NCI-H146 treated with DMSO at 0.1 percent for 48 hours (cell line): ENCODE measurements around the gene DHX30.
A peak's percentile ranks its signal among the peaks of the same experiment; 100 is the strongest.
"Not testable (repeated sequence)": the region's sequence is repeated elsewhere in the genome, so short reads cannot be mapped to it uniquely, and the experiment has no call there.

Source experiments
- DNase-seq: peaks from one replicate; lab custom pipeline; 2025; ENCODE audit not compliant: unreplicated experiment; lab: John Stamatoyannopoulos, UW

The DHX30 gene, protein sequence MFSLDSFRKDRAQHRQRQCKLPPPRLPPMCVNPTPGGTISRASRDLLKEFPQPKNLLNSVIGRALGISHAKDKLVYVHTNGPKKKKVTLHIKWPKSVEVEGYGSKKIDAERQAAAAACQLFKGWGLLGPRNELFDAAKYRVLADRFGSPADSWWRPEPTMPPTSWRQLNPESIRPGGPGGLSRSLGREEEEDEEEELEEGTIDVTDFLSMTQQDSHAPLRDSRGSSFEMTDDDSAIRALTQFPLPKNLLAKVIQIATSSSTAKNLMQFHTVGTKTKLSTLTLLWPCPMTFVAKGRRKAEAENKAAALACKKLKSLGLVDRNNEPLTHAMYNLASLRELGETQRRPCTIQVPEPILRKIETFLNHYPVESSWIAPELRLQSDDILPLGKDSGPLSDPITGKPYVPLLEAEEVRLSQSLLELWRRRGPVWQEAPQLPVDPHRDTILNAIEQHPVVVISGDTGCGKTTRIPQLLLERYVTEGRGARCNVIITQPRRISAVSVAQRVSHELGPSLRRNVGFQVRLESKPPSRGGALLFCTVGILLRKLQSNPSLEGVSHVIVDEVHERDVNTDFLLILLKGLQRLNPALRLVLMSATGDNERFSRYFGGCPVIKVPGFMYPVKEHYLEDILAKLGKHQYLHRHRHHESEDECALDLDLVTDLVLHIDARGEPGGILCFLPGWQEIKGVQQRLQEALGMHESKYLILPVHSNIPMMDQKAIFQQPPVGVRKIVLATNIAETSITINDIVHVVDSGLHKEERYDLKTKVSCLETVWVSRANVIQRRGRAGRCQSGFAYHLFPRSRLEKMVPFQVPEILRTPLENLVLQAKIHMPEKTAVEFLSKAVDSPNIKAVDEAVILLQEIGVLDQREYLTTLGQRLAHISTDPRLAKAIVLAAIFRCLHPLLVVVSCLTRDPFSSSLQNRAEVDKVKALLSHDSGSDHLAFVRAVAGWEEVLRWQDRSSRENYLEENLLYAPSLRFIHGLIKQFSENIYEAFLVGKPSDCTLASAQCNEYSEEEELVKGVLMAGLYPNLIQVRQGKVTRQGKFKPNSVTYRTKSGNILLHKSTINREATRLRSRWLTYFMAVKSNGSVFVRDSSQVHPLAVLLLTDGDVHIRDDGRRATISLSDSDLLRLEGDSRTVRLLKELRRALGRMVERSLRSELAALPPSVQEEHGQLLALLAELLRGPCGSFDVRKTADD

DNA sequence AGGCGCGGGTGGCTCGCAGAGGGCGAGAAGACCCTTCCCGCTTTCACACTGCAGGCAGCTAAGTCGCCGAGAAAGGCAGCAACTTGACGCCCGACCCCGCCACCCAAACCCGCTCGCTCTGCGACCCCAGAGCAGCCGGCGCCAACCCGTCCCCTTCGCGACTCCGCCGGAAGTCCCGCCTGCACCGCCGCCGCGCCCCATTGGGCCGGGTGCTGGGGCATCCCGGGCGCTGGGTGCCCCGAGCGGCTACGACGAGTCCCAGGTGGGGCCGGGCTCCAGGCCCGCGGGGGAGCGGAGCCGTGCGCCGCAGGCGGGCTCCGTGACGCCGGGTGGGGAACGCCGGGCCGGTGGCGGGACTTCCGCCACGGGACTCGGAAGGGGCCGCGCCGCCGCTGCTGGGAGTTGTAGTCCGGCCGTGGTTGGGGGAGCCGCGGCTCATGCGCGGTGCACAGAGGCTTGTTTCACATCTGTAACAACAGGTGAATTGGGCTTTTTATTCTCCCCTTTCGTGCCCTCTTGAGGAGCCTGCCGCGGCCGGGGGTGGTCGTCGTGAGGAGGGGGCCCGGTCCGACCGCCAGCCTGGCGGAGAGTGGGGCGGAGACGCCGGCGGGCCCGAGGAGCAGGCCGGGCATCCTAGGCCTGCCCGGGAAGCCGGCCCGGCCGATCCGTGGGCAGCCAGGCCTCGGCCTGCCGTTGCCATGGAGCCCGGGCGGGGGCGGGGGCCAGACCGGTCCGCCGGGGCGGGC is at the start of gene DHX30:
DHX30 (plus strand) TSS at position 405 of the 746 bp plus-strand sequence. CDS start 7,546 bp downstream, outside the sequence.
- DNase-seq = peak; percentile 38

DNA sequence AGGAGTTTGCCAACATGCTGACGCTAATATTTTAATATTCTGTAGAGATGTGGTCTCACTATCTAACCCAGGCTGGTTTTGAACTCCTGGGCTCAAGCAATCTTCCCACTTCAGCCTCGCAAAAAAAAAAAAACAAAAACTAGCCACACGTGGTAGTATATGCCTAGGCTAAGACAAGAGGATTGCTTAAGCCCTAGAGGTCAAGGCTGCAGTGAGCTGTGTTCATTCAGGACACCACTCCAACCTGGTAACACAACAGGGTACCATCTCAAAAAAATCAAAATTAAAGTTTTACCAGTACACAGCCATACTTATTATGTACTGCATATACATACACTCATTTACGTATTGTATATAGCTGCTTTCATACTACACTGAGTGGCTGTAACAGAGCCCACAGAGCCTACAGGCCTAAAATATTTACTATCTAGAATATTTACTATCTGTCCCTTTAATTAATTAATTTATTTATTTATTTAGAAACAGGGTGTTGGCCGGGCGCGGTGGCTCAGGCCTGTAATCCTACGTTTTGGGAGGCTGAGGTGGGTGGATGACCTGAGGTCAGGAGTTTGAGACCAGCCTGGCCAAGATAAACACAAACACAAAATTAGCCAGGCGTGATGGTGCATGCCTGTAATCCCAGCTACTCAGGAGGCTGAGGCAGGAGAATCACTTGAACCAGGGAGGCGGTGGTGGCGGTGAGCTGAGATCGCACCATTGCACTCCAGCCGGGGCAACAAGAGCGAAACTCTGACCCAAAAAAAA is 44.5 kb upstream of the DHX30 start:
- no peak for DNase-seq

DNA sequence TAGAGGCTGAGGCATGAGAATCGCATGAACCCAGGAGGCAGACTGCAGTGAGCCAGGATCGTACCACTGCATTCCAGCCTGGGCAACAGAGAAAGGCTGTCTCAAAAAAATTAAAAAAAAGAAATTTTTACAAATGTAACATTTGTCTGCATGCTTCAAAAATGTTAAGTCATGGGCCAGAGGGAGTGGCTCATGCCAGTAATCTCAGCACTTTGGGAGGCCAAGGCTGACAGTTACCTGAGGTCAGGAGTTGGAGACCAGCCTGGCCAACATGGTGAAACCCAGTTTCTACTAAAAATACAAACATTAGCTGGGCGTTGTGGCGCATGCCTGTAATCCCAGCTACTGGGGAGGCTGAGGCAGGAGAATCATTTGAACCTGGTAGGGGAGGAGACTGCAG is 42.7 kb upstream of the DHX30 start:
- DNase-seq = not testable (repeated sequence)

DNA sequence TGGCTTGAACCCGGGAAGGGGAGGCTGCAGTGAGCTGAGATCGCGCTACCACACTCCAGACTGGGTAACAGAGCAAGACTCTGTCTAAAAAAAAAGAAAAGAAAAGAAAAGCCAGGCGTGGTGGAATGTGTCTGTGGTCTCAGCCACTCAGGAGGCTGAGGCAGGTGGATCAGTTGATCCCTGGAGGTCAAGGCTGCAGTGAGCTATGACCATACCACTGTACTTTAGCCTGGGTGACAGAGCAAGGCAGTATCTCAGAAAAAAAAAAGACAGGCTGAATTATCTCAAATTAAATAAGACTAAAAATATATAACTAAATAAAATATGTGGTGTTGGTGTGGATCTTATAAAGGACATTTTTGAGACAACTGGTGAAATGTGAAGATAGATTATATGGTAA is 41.9 kb upstream of the DHX30 start:
- DNase-seq = no peak

DNA sequence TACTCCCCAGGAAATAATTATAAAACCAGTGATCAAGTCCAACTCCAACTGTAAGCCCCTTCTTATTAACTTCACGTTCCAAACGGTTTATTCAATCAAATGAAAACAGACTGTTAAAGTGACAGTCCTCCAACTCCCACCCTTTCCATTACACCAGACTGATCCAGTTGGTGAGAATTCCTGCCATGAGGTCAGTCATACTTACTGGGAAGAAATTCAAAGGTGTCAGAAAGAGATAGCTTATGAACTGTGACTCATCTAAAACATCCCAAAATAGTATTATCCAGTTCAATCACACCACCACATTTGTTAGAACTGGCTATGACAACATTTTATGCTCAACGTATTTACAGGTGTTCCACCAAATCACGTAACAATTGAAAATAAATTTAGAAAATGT is 40.7 kb upstream of the DHX30 start:
- no peak for DNase-seq

DNA sequence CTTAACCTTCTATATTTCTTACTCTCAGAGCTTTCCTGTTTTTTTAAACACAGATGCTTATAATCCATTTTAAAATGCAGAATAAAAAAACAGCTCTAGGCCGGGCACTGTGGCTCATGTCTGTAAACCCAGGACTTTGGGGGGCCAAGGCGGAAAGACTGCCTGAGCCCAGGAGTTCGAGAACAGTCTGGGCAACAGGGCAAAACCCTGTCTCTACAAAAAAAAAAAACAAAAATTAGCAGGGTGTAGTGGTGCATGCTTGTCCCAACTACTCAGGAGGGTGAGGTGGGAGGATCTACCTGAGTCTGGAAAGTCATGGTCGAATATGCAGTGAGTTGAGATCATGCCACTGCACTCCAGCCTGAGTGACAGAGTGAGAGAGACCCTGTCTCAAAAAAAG is 36.8 kb upstream of the DHX30 start:
- no peak for DNase-seq

DNA sequence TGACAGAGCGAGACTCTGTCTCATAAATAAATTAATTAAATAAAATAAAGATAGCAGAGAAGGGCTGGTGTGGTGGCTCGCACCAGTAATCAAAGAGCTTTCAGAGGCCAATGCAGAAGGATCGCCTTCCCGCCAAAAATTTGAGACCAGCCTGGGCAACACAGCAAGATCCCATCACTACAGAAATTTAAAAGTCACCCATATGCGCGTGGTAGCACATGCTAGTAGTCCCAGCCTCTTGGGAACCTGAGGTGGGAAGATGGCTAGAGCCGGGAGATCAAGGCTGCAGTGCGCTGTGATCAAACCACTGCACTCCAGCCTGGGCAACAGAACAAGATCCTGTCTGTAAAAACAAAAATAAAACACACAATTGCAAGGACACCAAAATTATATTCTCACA is 30.9 kb upstream of the DHX30 start:
- DNase-seq = no peak

DNA sequence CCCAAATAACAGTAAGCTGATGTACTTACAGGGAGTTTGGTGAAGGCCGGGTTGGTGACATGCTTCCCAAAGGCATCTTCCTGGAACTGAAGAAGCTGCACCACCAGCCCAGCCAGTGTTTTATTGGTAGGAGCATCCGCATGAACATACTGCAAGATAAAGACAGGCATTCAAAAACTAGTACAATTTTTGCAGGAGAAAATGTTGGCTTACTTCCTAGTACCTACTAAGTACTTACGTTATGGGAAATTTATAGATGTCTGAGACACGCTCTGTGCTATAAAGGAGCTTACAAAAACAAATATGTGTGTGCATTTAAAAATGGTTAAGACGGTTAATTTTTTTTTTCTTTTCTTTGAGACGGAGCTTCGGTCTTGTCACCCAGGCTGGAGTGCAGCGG is 30.1 kb upstream of the DHX30 start:
- no peak for DNase-seq

DNA sequence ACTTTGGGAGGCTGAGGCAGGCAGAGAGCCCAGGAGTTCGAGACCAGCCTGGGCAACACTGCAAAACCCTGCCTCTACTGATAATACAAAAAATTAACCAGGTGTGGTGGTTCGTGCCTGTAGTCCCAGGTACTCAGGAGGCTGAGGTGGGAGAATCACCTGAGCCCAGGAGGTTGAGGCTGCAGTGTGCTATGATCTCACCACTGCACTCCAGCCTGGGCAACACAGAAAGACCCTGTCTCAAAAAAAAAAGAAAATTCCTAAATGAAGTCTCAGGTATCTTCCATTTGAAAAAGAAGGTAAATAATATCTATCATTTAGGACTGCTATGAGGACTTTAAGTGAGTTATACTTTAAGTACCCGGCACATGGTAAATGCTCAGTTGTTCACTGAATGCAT is 24.2 kb upstream of the DHX30 start:
- no peak for DNase-seq

DNA sequence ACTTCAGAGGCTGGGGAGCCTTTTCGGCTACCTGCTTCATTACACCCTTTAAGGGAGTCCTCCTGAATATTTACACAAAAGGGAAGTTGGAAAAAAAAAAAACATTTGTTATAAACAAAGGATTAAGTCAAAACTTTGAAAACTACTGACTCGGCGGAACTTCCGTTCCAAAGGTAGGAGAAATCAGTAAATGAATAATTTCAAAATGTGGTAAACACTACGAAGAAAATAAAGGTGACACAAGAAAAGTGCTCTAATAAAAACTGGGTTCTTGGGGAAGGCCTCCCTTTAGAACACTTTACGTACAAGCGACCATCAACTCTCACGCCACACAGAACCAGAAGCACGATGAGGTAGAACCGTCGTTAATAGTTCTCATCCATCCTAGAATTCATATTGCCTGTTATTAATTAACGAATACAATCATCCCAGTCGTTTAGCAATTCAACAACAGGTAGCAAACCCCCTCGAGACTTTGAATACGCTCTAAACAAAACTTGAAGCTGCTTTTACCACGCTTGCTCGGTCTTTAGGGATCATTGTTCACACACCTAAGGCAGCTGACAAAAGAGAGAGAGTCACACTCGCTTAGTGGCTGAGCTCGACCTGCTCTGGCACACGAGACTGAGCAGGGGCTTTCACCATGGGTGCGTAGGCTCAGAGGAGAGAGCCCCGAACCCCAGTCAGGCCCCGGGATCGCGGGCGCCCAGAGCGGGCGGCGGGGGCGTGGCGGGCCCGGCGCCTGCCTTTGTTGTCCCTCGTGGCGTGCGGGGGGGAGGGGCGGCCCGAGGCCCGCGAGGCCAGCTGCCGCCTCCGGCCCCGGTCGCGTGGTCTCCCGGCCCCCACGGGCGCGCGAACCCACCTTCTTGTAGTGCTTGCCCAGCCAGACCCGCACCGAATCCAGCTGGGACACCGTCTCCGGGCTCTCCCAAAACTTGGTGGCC is 21.9 kb upstream of the DHX30 start:
- DNase-seq = no peak

DNA sequence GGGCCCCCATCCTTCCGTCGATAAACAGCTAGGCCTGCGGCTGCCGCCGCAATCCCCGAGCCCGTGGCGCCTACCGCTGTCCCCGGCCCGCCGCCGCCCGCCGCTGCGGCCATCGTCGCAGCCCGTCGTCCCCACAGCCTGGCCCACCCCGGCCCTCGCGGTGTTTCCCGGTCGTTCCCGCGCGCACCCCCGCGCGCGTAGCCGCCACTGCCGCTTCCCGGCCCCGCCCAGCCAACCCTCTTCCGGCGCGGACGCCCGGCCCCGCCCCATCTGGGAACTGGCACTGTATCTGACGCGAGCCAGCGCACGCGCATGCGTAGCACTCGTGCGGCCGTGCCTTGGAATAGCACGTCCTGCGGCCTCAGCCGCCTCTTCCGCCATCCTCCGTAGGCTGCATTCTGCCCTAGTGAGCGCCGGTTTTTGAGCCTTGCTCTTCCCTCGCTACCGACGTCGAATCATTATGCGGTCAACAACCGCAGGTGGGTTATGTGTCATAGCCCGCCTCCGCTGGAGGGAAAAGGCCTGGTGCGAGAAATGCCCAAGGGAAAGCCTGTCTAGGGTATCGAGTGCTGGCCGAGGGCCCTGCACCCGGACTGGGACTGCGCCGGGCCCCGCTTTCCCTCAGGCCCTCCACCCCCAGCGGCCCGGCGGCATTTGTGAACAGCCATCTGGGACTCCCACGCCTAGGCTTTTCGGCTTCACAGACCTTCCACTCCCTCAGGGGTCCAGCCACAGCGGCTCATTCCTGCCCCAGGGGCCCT is 21.1 kb upstream of the DHX30 start, which contains the start of gene SMARCC1:
SMARCC1 (minus strand) TSS at position 209 of the 761 bp plus-strand sequence; CDS start at position 113, 96 bp downstream.
- peak; percentile 72 for DNase-seq

DNA sequence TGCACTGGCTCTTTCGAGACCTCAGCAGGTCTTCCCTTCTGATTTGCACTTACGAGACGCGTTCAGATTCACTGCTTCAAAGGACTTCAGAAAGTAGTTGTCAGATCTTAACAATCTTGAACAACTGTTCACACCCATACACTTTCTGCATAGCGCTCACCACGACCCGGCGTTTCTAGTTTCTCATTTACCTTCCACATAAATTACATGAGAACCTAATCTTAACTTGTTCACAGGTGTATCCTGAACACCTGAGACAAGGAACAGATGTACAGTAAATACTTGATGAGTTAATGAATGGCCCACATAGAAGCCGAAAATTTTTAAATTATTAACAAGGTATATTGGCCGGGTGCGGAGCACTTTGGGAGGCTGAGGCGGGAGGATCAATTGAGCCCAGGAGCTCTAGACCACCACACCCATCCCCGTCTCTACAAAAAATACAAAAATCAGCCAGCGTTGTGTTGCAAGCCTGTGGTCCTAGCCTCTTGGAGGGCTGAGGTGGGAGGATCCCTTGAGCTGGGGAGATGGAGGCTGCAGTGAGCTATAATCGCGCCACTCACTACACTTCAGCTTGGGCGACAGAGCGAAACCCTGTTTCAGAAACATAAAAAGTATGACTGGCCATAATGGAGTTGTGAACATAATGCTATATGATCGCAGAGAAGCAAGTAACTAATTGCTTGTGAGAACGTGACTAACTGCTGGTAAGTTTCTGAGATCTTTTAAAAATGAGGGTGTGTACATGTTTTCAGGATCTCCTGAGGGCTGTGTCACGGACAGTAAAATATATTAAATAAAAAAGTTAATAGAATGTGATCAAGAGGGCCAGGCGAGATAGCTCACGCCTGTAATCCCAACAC is 20.3 kb upstream of the DHX30 start:
- no peak for DNase-seq

DNA sequence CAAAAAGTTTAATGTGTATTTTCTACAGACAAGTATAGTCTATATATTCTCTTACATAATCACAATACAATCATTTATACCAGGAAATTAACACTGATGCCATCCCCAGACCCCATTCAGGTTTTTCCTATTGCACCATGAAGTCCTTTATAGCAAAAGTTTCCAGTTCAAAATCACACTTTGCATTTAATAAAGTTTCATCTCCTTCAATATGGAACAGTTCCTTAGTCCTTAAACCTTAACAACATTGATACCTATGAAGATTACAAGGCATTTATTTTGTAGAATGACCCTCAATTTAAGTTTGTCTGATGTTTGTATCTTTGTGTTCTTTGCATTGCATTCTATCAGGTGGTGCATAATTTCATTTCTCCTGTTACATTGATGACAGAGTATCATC is 19.3 kb upstream of the DHX30 start:
- DNase-seq = no peak

DNA sequence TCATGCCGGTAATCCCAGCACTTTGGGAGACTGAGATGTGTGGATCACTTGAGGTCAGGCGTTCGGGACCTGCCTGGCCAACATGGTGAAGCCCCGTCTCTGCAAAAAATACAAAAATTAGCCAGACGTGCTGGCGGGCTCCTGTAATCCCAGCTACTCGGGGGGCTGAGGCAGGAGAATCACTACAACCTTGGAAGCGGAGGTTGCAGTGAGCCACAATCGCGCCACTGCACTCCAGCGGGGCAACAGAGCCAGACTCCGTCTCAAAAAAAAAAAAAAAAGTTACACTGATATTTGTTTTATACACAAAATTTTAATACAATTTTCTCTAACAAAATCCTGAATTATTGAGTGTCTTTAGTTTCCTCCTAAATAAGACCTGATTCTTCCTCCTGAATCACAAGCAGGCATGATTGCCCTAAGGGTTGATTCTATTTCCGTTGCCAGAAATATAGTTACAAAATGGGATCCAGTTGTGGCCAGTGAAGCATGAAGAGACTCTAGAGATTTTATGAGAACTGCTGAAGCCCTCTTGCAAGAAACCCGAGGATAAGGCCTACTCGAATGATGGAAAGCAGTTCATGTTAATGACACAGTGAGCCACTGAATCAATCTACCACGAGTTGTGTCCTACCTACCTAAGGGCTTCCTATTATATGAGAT is 11.6 kb upstream of the DHX30 start:
- no peak for DNase-seq

DNA sequence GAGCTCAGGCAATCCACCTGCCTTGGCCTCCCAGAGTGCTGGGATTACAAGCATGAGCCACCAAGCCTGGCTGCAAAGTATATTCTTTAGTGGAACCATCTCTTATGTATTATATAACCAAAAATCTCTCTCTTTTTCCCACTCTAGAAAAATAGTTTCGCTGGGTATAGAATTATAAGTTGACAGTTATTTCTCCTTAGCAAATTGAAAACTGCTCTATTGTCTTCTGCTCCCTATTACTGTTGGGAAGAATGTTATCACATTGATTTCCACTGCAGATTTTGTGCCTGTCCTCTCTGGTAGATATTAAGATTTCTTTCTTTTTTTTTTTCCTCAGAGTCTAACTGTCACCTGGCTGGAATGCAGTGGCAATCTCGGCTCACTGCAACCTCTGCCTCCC is 10.2 kb upstream of the DHX30 start:
- DNase-seq = no peak

DNA sequence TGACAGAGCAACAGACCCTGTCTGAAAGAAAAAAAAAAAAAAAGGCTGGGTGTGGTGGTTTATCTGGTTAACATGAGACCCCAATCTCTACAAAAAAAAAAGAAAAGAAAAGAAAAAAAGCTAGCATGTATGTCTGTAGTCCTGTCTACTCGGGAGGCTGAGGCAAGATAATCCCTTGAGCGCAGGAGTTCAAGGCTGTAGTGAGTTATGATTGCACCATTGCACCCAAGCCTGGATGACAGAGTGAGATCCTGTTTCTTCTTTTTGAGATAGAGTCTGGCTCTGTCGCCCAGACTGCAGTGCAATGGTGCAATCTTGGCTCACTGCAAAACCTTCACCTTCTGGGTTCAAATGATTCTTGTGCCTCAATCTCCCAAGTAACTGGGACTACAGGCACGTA is 8.4 kb upstream of the DHX30 start:
- DNase-seq = no peak

DNA sequence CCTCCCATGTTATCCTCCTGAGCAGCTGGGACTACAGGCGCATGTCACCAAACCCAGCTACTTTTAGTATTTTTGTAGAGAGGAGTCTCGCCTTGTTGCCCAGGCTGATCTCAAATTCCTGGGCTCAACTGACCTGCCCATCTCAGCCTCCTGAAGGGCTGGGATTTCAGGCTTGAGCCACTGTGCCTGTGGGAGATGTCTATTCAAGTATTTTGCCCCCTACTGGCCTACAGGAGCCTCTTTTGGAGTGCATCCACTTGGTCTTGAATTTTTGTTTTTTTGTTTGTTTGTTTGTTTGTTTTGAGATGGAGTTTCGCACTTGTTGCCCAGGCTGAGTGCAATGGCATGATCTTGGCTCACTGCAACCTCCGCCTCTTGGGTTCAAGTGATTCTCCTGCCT is 3.2 kb upstream of the DHX30 start:
- no peak for DNase-seq
